Neural crest cell (in vitro differentiated cells): ENCODE results near the gene LRRK1. TPM values are rescaled to one million over a fixed set of nuclear protein-coding genes. Genes with fewer than 3 reads are reported as not detected.

ENCODE experiments used
- DNase-seq: peaks from one replicate; pipeline ENCODE4 v3.0.0; 2021; ENCODE audit warnings: low read depth, mixed read lengths, low spot score
- H3K27ac Mint-ChIP-seq: one replicate; pipeline ENCODE4 v1.8.0; 2021; ENCODE audit warnings: mild to moderate bottlenecking, mixed read lengths; ENCODE audit not compliant: unreplicated experiment
- H3K27me3 Mint-ChIP-seq: 2 replicates; pipeline ENCODE4 v1.8.0; 2021; ENCODE audit warnings: low read depth, mild to moderate bottlenecking, mixed read lengths
- H3K36me3 Mint-ChIP-seq: 2 replicates; pipeline ENCODE4 v1.8.0; 2021; ENCODE audit warnings: low read depth, mild to moderate bottlenecking, mixed read lengths
- H3K4me1 Mint-ChIP-seq: 2 replicates; pipeline ENCODE4 v1.8.0; 2021; ENCODE audit warnings: mixed read lengths
- H3K4me3 Mint-ChIP-seq: one replicate; pipeline ENCODE4 v1.8.0; 2021; ENCODE audit warnings: mild to moderate bottlenecking, mixed read lengths
- H3K9me3 Mint-ChIP-seq: 2 replicates; pipeline ENCODE4 v1.8.0; 2021; ENCODE audit warnings: mixed read lengths
- total RNA-seq: library from RNA; stranded (reverse); gene quantifications from 2 replicates; pipeline ENCODE4 v1.2.1, GENCODE V29; 2021
- TF ChIP-seq, protein P1 (sequence below): fragments of 200-600 bp; sonication (generic); conservative IDR thresholded peaks from 2 replicates; pipeline ENCODE4 v1.5.0; 2021; ENCODE audit warnings: antibody characterized with exemption, mild to moderate bottlenecking

Gene LRRK1
- total RNA-seq, 1 donor from 2014 or later = 1.7 TPM

DNA sequence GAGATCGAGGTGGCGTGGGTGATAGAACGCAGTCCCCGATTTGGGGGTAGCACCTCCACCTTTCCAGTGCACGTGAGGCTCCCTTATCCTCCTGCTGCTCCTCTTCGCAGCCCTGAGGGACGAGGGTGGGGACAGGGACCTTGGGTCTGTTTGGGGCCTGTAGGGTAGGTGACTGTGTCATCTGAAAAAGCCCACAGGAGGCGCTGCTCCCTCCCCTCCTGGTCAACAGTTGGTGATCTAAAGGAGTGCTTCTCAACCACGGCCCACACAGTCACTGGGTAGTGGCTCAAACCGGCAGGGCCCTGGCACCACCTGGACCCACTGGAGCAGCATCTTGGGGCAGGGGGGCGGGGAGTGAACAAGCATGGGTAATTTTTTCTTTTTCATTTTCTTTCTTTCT lies 7.1 kb downstream of the LRRK1 start:
- no peak overlapping the region for H3K4me3 Mint-ChIP-seq
- DNase-seq = no peak
- no peak overlapping the region for H3K27ac Mint-ChIP-seq
- peaks cover 41% of the 10 kb centered on the region for H3K27me3 Mint-ChIP-seq
- no peaks in the 10 kb centered on the region for H3K9me3 Mint-ChIP-seq
- TF ChIP-seq, protein P1, sequence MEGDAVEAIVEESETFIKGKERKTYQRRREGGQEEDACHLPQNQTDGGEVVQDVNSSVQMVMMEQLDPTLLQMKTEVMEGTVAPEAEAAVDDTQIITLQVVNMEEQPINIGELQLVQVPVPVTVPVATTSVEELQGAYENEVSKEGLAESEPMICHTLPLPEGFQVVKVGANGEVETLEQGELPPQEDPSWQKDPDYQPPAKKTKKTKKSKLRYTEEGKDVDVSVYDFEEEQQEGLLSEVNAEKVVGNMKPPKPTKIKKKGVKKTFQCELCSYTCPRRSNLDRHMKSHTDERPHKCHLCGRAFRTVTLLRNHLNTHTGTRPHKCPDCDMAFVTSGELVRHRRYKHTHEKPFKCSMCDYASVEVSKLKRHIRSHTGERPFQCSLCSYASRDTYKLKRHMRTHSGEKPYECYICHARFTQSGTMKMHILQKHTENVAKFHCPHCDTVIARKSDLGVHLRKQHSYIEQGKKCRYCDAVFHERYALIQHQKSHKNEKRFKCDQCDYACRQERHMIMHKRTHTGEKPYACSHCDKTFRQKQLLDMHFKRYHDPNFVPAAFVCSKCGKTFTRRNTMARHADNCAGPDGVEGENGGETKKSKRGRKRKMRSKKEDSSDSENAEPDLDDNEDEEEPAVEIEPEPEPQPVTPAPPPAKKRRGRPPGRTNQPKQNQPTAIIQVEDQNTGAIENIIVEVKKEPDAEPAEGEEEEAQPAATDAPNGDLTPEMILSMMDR = no peak
- no peaks in the 10 kb centered on the region for H3K36me3 Mint-ChIP-seq
- no peaks in the 10 kb centered on the region for H3K4me1 Mint-ChIP-seq

- no peak overlapping the region for H3K27ac Mint-ChIP-seq
- H3K4me3 Mint-ChIP-seq = no peak overlapping the region
- no peaks in the 10 kb centered on the region for H3K36me3 Mint-ChIP-seq
- TF ChIP-seq, protein P1 = no peak
- H3K9me3 Mint-ChIP-seq = no peaks in the 10 kb centered on the region
- H3K4me1 Mint-ChIP-seq = no peaks in the 10 kb centered on the region
- peaks cover 32% of the 10 kb centered on the region for H3K27me3 Mint-ChIP-seq
- DNase-seq = no peak
These were observed 8.0 kb downstream of the LRRK1 start for GRCh38 chr15:100926971-100927756.

- peaks cover 16% of the 10 kb centered on the region for H3K27me3 Mint-ChIP-seq
- no peak for DNase-seq
- TF ChIP-seq, protein P1 = no peak
- no peaks in the 10 kb centered on the region for H3K4me1 Mint-ChIP-seq
- no peak overlapping the region for H3K27ac Mint-ChIP-seq
- no peak overlapping the region for H3K4me3 Mint-ChIP-seq
- H3K36me3 Mint-ChIP-seq = no peaks in the 10 kb centered on the region
- H3K9me3 Mint-ChIP-seq = no peaks in the 10 kb centered on the region
These were observed 9.6 kb downstream of the LRRK1 start for GRCh38 chr15:100928632-100929280.

GRCh38 chr15:100929641-100930042 lies 10.5 kb downstream of the LRRK1 start:
- H3K9me3 Mint-ChIP-seq = no peaks in the 10 kb centered on the region
- H3K27ac Mint-ChIP-seq = no peak overlapping the region
- H3K27me3 Mint-ChIP-seq = peaks cover 7% of the 10 kb centered on the region
- no peaks in the 10 kb centered on the region for H3K36me3 Mint-ChIP-seq
- no peaks in the 10 kb centered on the region for H3K4me1 Mint-ChIP-seq
- TF ChIP-seq, protein P1 = no peak
- H3K4me3 Mint-ChIP-seq = no peak overlapping the region
- DNase-seq = no peak

GRCh38 chr15:100930306-100930848 lies 11.2 kb downstream of the LRRK1 start:
- no peak for DNase-seq
- Mint-ChIP-seq H3K4me3 (no peak overlapping the region), H3K36me3 (no peaks in the 10 kb centered on the region), H3K4me1 (no peaks in the 10 kb centered on the region), H3K27me3 (peaks cover 5% of the 10 kb centered on the region), H3K9me3 (no peaks in the 10 kb centered on the region), H3K27ac (no peak overlapping the region)
- TF ChIP-seq, protein P1 = no peak
